Glutamatergic neuron (in vitro differentiated cells): ENCODE data around the gene MTFR2. TPM values are rescaled to one million over a fixed set of nuclear protein-coding genes. Genes with fewer than 3 reads are reported as not detected.

Source experiments
- DNase-seq: peaks from one replicate; pipeline ENCODE4 v3.0.0; 2022
- H3K27ac Mint-ChIP-seq: one replicate; pipeline ENCODE4 v1.8.0; 2020; ENCODE audit warnings: mild to moderate bottlenecking, mixed read lengths, inconsistent platforms; ENCODE audit not compliant: unreplicated experiment
- H3K27me3 Mint-ChIP-seq: one replicate; pipeline ENCODE4 v1.8.0; 2020; ENCODE audit warnings: mild to moderate bottlenecking, moderate library complexity, mixed read lengths, inconsistent platforms; ENCODE audit not compliant: unreplicated experiment
- H3K36me3 Mint-ChIP-seq: one replicate; pipeline ENCODE4 v1.8.0; 2020; ENCODE audit warnings: mild to moderate bottlenecking, mixed read lengths, inconsistent platforms; ENCODE audit not compliant: unreplicated experiment
- H3K4me1 Mint-ChIP-seq: one replicate; pipeline ENCODE4 v1.8.0; 2020; ENCODE audit warnings: mild to moderate bottlenecking, low read depth, mixed read lengths, inconsistent platforms; ENCODE audit not compliant: unreplicated experiment
- H3K4me3 Mint-ChIP-seq: one replicate; pipeline ENCODE4 v1.8.0; 2020; ENCODE audit warnings: mild to moderate bottlenecking, mixed read lengths, inconsistent platforms; ENCODE audit not compliant: unreplicated experiment
- H3K9me3 Mint-ChIP-seq: one replicate; pipeline ENCODE4 v1.8.0; 2020; ENCODE audit warnings: mild to moderate bottlenecking, moderate library complexity, mixed read lengths, inconsistent platforms; ENCODE audit not compliant: unreplicated experiment
- CTCF ChIP-seq: fragments of 200-600 bp; sonication (generic); IDR thresholded peaks from one replicate; pipeline ENCODE4 v1.5.0; 2021; ENCODE audit not compliant: partially characterized antibody, unreplicated experiment
- long read RNA-seq: library from polyadenylated mRNA; unstranded; transcript quantifications from one replicate; pipeline ENCODE4 v2.0.0, GENCODE V29; 2020; ENCODE audit not compliant: unreplicated experiment
- total RNA-seq: library from RNA; stranded (reverse); fragmentation: NEBNext Ultra II Directional; extraction: Animal tissue kit (Norgen Biotek cat#: 25700); gene quantifications from one replicate; pipeline ENCODE4 v1.2.1, GENCODE V29; 2021; ENCODE audit not compliant: unreplicated experiment

Gene MTFR2
- 1.9 TPM for total RNA-seq
- long read RNA-seq, partial matches to known transcripts, result 1 of 3 reads
- long read RNA-seq, other reads (novel, unspliced or antisense), result 0 of 3 reads

GRCh38 chr6:136249811-136250685 lies at the start of gene MTFR2:
TSS of gene MTFR2 (minus strand) at chr6:136250311. CDS start at chr6:136249099, 1,212 bp downstream.
- TF ChIP-seq CTCF, result no peak
- Mint-ChIP-seq H3K27ac (no peak within 1 kb of the TSS), H3K9me3 (peaks cover 7% of the 10 kb centered on the region), H3K4me1 (peaks cover 13% of the 10 kb centered on the region), H3K36me3 (no peaks in the 10 kb centered on the region), H3K4me3 (peak within 1 kb of the TSS; percentile 99), H3K27me3 (no peaks in the 10 kb centered on the region)
- DNase-seq, result peak; percentile 93

GRCh38 chr6:136294621-136295020 lies 44.5 kb upstream of the MTFR2 start:
- Mint-ChIP-seq H3K36me3 (no peaks in the 10 kb centered on the region), H3K27ac (no peak overlapping the region), H3K27me3 (peaks cover 7% of the 10 kb centered on the region), H3K4me3 (no peak overlapping the region), H3K9me3 (peaks cover 4% of the 10 kb centered on the region), H3K4me1 (peaks cover 3% of the 10 kb centered on the region)
- no peak for TF ChIP-seq CTCF
- no peak for DNase-seq

GRCh38 chr6:136290410-136291010 lies 40.4 kb upstream of the MTFR2 start:
- H3K36me3 Mint-ChIP-seq, result no peaks in the 10 kb centered on the region
- no peak for TF ChIP-seq CTCF
- H3K4me3 Mint-ChIP-seq, result peak overlapping the region; percentile 100
- peaks cover 14% of the 10 kb centered on the region for H3K9me3 Mint-ChIP-seq
- H3K27me3 Mint-ChIP-seq, result peaks cover 17% of the 10 kb centered on the region
- H3K27ac Mint-ChIP-seq, result peak overlapping the region; percentile 100
- H3K4me1 Mint-ChIP-seq, result peaks cover 9% of the 10 kb centered on the region
- peak; percentile 55 for DNase-seq

GRCh38 chr6:136289579-136290409 lies 39.7 kb upstream of the MTFR2 start, which contains the start of gene BCLAF1:
TSS of gene BCLAF1 (minus strand) at chr6:136289846. CDS start at chr6:136279866, 9,980 bp downstream.
- no peaks in the 10 kb centered on the region for H3K36me3 Mint-ChIP-seq
- peaks cover 14% of the 10 kb centered on the region for H3K9me3 Mint-ChIP-seq
- TF ChIP-seq CTCF, result no peak
- peak; percentile 99 for DNase-seq
- H3K4me3 Mint-ChIP-seq, result peak within 1 kb of the TSS; percentile 100
- peaks cover 14% of the 10 kb centered on the region for H3K4me1 Mint-ChIP-seq
- peak within 1 kb of the TSS; percentile 100 for H3K27ac Mint-ChIP-seq
- peaks cover 17% of the 10 kb centered on the region for H3K27me3 Mint-ChIP-seq
